Osteoblast (primary cell): ENCODE results near the gene GSTM1. TPM values are rescaled to one million over a fixed set of nuclear protein-coding genes. Genes with fewer than 3 reads are reported as not detected.
"Not testable (repeated sequence)": the region's sequence is repeated elsewhere in the genome, so short reads cannot be mapped to it uniquely, and the experiment has no call there.

ENCODE experiments used
- DNase-seq: peaks from one replicate; pipeline ENCODE4 v3.0.0; 2011; ENCODE audit warnings: low spot score, mixed read lengths; ENCODE audit not compliant: insufficient read length; ENCODE audit errors: missing footprints
- H2AFZ ChIP-seq: 2 replicates; pipeline ENCODE4 v1.6.0; 2011; ENCODE audit warnings: mild to moderate bottlenecking, low read length
- H3K27ac ChIP-seq: 2 replicates; pipeline ENCODE4 v1.5.1; 2011; ENCODE audit warnings: mild to moderate bottlenecking, low read depth, low read length, moderate library complexity
- H3K27me3 ChIP-seq: 2 replicates; pipeline ENCODE4 v1.6.0; 2012; ENCODE audit warnings: mild to moderate bottlenecking, control low read depth, inconsistent platforms, low read length, moderate library complexity; ENCODE audit not compliant: insufficient read depth
- H3K36me3 ChIP-seq: 2 replicates; pipeline ENCODE4 v1.5.1; 2011; ENCODE audit warnings: mild to moderate bottlenecking, low read length, control low read depth, moderate library complexity; ENCODE audit not compliant: insufficient read depth
- H3K4me1 ChIP-seq: 2 replicates; pipeline ENCODE4 v1.5.1; 2011; ENCODE audit warnings: mild to moderate bottlenecking, low read length, control low read depth, moderate library complexity; ENCODE audit not compliant: insufficient read depth
- H3K4me2 ChIP-seq: 2 replicates; pipeline ENCODE4 v1.6.0; 2011; ENCODE audit warnings: mild to moderate bottlenecking, low read length; ENCODE audit not compliant: insufficient read depth
- H3K4me3 ChIP-seq: fragments of 200-600 bp; sonication (generic); 3 replicates; pipeline ENCODE4 v1.5.1; 2012; ENCODE audit warnings: mild to moderate bottlenecking, low read length, inconsistent platforms; ENCODE audit not compliant: insufficient read depth
- H3K79me2 ChIP-seq: 2 replicates; pipeline ENCODE4 v1.6.0; 2012; ENCODE audit warnings: mild to moderate bottlenecking, low read length, control low read depth, inconsistent platforms; ENCODE audit not compliant: insufficient read depth
- H3K9me3 ChIP-seq: 2 replicates; pipeline ENCODE4 v1.5.1; 2011; ENCODE audit warnings: low read depth, low read length, control low read depth
- H4K20me1 ChIP-seq: 2 replicates; pipeline ENCODE4 v1.6.0; 2012; ENCODE audit warnings: mild to moderate bottlenecking, low read length, control low read depth; ENCODE audit not compliant: insufficient read depth
- CTCF ChIP-seq: IDR thresholded peaks from 2 replicates; pipeline ENCODE4 v1.5.1; 2011; ENCODE audit warnings: mild to moderate bottlenecking, low read depth, low read length, moderate library complexity; ENCODE audit errors: extremely low read depth
- total RNA-seq: library from RNA; depleted of rRNA; stranded (reverse); fragments of >200 nt; gene quantifications from 2 replicates; pipeline ENCODE4 v1.2.3, GENCODE V29; 2012

GSTM1 gene
- total RNA-seq, 1 donor, result not detected

- no peaks in the 10 kb centered on the region for H3K36me3 ChIP-seq
- no peak for TF ChIP-seq CTCF
- no peaks in the 10 kb centered on the region for H4K20me1 ChIP-seq
- H3K27me3 ChIP-seq, result no peaks in the 10 kb centered on the region
- H3K27ac ChIP-seq, result no peak overlapping the region
- no peaks in the 10 kb centered on the region for H3K79me2 ChIP-seq
- no peak overlapping the region for H3K4me3 ChIP-seq
- no peaks in the 10 kb centered on the region for H3K9me3 ChIP-seq
- no peak for DNase-seq
- H3K4me1 ChIP-seq, result peaks cover 11% of the 10 kb centered on the region
- no peak overlapping the region for H3K4me2 ChIP-seq
- no peak overlapping the region for H2AFZ ChIP-seq
Observed at GRCh38 chr1:109664671-109665070, 22.9 kb upstream of the GSTM1 start.

GRCh38 chr1:109667452-109668122 is 20.0 kb upstream of the GSTM1 start, which contains the start of gene GSTM2:
GSTM2 (plus strand) TSS chr1:109668057; CDS start chr1:109668116, 59 bp downstream.
- H3K27ac ChIP-seq, result peak within 1 kb of the TSS; percentile 5
- H3K9me3 ChIP-seq, result no peaks in the 10 kb centered on the region
- peaks cover 11% of the 10 kb centered on the region for H3K4me1 ChIP-seq
- H3K79me2 ChIP-seq, result no peaks in the 10 kb centered on the region
- no peak for TF ChIP-seq CTCF
- H3K4me2 ChIP-seq, result peak within 1 kb of the TSS; percentile 78
- H4K20me1 ChIP-seq, result no peaks in the 10 kb centered on the region
- H2AFZ ChIP-seq, result peak within 1 kb of the TSS; percentile 83
- H3K27me3 ChIP-seq, result no peaks in the 10 kb centered on the region
- DNase-seq, result peak; percentile 98
- H3K36me3 ChIP-seq, result peaks cover 4% of the 10 kb centered on the region
- H3K4me3 ChIP-seq, result peak within 1 kb of the TSS; percentile 73

GRCh38 chr1:109668123-109668775 is 19.4 kb upstream of the GSTM1 start:
- Histone ChIP-seq H3K9me3 (no peaks in the 10 kb centered on the region), H2AFZ (peak overlapping the region; percentile 83), H3K4me1 (peaks cover 11% of the 10 kb centered on the region), H4K20me1 (no peaks in the 10 kb centered on the region), H3K27ac (no peak overlapping the region), H3K79me2 (no peaks in the 10 kb centered on the region), H3K4me2 (peak overlapping the region; percentile 78), H3K27me3 (no peaks in the 10 kb centered on the region), H3K36me3 (peaks cover 4% of the 10 kb centered on the region), H3K4me3 (peak overlapping the region; percentile 73)
- no peak for DNase-seq
- TF ChIP-seq CTCF, result no peak

GRCh38 chr1:109669246-109669948 is 18.2 kb upstream of the GSTM1 start:
- Histone ChIP-seq H2AFZ (no peak overlapping the region), H3K27ac (no peak overlapping the region), H3K4me3 (no peak overlapping the region), H3K79me2 (no peaks in the 10 kb centered on the region), H3K27me3 (no peaks in the 10 kb centered on the region), H3K4me2 (no peak overlapping the region), H3K4me1 (peaks cover 6% of the 10 kb centered on the region), H3K9me3 (no peaks in the 10 kb centered on the region), H4K20me1 (no peaks in the 10 kb centered on the region), H3K36me3 (peaks cover 4% of the 10 kb centered on the region)
- no peak for DNase-seq
- TF ChIP-seq CTCF, result no peak

- H3K4me1 ChIP-seq, H3K27ac ChIP-seq, H3K79me2 ChIP-seq, H3K27me3 ChIP-seq, H3K4me3 ChIP-seq, H3K4me2 ChIP-seq, DNase-seq, H3K9me3 ChIP-seq, H3K36me3 ChIP-seq, H2AFZ ChIP-seq, H4K20me1 ChIP-seq: not testable (repeated sequence)
Observed at GRCh38 chr1:109669949-109670302, 17.7 kb upstream of the GSTM1 start.
